WTC11 (cell line): ENCODE results near the gene KLF11. TPM values are rescaled to one million over a fixed set of nuclear protein-coding genes. Genes with fewer than 3 reads are reported as not detected.

Experiments
- ATAC-seq: fragments of 200-7000 bp; cut with Tn5 transposase; 2 replicates; pipeline ENCODE4 v1.10.0; 2021; ENCODE audit warnings: mild to moderate bottlenecking, moderate library complexity
- CTCF ChIA-PET: fragments of 300-600 bp; sonication (Branson Sonifier 250); formaldehyde crosslinking; loops from one replicate; lab custom pipeline; 2021; ENCODE audit warnings: antibody characterized with exemption; lab: Charles Lee
- POLR2A ChIA-PET: fragments of 350-600 bp; sonication (Branson Sonifier 250); formaldehyde crosslinking; loops from one replicate; lab custom pipeline; 2021; ENCODE audit warnings: antibody characterized with exemption; lab: Charles Lee
- DNase-seq: peaks from one replicate; pipeline ENCODE4 v3.0.0; 2021; ENCODE audit warnings: low spot score
- H3K27ac Mint-ChIP-seq: 2 replicates; pipeline ENCODE4 v1.8.0; 2021; ENCODE audit warnings: mixed read lengths
- H3K27me3 Mint-ChIP-seq: 2 replicates; pipeline ENCODE4 v1.8.0; 2021; ENCODE audit warnings: low read depth, mild to moderate bottlenecking, moderate library complexity, mixed read lengths
- H3K36me3 Mint-ChIP-seq: 2 replicates; pipeline ENCODE4 v1.8.0; 2021; ENCODE audit warnings: mixed read lengths
- H3K4me1 Mint-ChIP-seq: 2 replicates; pipeline ENCODE4 v1.8.0; 2022; ENCODE audit warnings: mixed read lengths
- H3K4me3 Mint-ChIP-seq: 2 replicates; pipeline ENCODE4 v1.8.0; 2021; ENCODE audit warnings: mild to moderate bottlenecking, moderate library complexity, mixed read lengths
- H3K9me3 Mint-ChIP-seq: 2 replicates; pipeline ENCODE4 v1.8.0; 2021; ENCODE audit warnings: mixed read lengths
- ARID4B ChIP-seq: sonication (generic); formaldehyde crosslinking; IDR thresholded peaks from 2 replicates; pipeline ENCODE4 v1.8.0; 2023; ENCODE audit warnings: missing genetic modification reagents, mild to moderate bottlenecking, borderline replicate concordance
- CBFB ChIP-seq: sonication (generic); formaldehyde crosslinking; IDR thresholded peaks from 2 replicates; pipeline ENCODE4 v1.8.1; 2022; ENCODE audit warnings: mild to moderate bottlenecking, low read depth, missing genetic modification reagents
- IRF2 ChIP-seq: sonication (generic); formaldehyde crosslinking; IDR thresholded peaks from 2 replicates; pipeline ENCODE4 v1.8.0; 2022; ENCODE audit warnings: low read depth, missing genetic modification reagents, borderline replicate concordance
- JAZF1 ChIP-seq: fragments of 250-450 bp; sonication (Bioruptor Pico); IDR thresholded peaks from 2 replicates; pipeline ENCODE4 v1.9.0; 2021; ENCODE audit warnings: moderate library complexity, mild to moderate bottlenecking, inconsistent platforms
- KAT7 ChIP-seq: sonication (generic); formaldehyde crosslinking; IDR thresholded peaks from 2 replicates; pipeline ENCODE4 v1.8.1; 2023; ENCODE audit warnings: missing genetic modification reagents, mild to moderate bottlenecking, borderline replicate concordance
- NFATC4 ChIP-seq: fragments of 250-450 bp; sonication (Bioruptor Pico); IDR thresholded peaks from 2 replicates; pipeline ENCODE4 v1.9.0; 2021; ENCODE audit warnings: mild to moderate bottlenecking
- NR1H2 ChIP-seq: sonication (generic); formaldehyde crosslinking; IDR thresholded peaks from 2 replicates; pipeline ENCODE4 v1.9.0; 2021; ENCODE audit warnings: mild to moderate bottlenecking, moderate library complexity, missing genetic modification reagents
- NR2C2 ChIP-seq: sonication (generic); formaldehyde crosslinking; IDR thresholded peaks from 2 replicates; pipeline ENCODE4 v1.8.0; 2022; ENCODE audit warnings: mild to moderate bottlenecking, missing genetic modification reagents
- NR3C1 ChIP-seq: sonication (generic); formaldehyde crosslinking; conservative IDR thresholded peaks from 2 replicates; pipeline ENCODE4 v1.8.1; 2023; ENCODE audit warnings: low read depth, mild to moderate bottlenecking, missing genetic modification reagents
- PRRX2 ChIP-seq: fragments of 250-450 bp; sonication (Bioruptor Pico); IDR thresholded peaks from 2 replicates; pipeline ENCODE4 v1.8.0; 2021; ENCODE audit warnings: mild to moderate bottlenecking
- RORB ChIP-seq: fragments of 250-450 bp; sonication (Bioruptor Pico); IDR thresholded peaks from 2 replicates; pipeline ENCODE4 v1.9.0; 2021; ENCODE audit warnings: mild to moderate bottlenecking
- total RNA-seq: library from RNA; stranded (reverse); gene quantifications from 3 replicates; pipeline ENCODE4 v1.2.3, GENCODE V29; 2021
- TF ChIP-seq, protein P1 (sequence below): sonication (generic); formaldehyde crosslinking; IDR thresholded peaks from 2 replicates; pipeline ENCODE4 v1.8.1; 2023; ENCODE audit warnings: mild to moderate bottlenecking, missing genetic modification reagents
- TF ChIP-seq, protein P2 (sequence below): fragments of 250-450 bp; sonication (Bioruptor Pico); IDR thresholded peaks from 2 replicates; pipeline ENCODE4 v1.9.0; 2021; ENCODE audit warnings: moderate library complexity, mild to moderate bottlenecking, inconsistent platforms, borderline replicate concordance
- TF ChIP-seq, protein P3 (sequence below): sonication (generic); formaldehyde crosslinking; IDR thresholded peaks from 2 replicates; pipeline ENCODE4 v1.8.0; 2022; ENCODE audit warnings: mild to moderate bottlenecking, missing genetic modification reagents
- TF ChIP-seq, protein P4 (sequence below): sonication (generic); formaldehyde crosslinking; IDR thresholded peaks from 2 replicates; pipeline ENCODE4 v1.8.1; 2022; ENCODE audit warnings: missing genetic modification reagents, borderline replicate concordance

Gene KLF11
- total RNA-seq, 1 experiment from 2014 or later: 8.8 TPM

- CTCF ChIA-PET: interaction anchor here (0.8 to 3.9 kb wide), 3 partner anchors 15 to 49 kb away, joined by 3 to 23 read pairs (median 3); no protein-coding TSS in a partner anchor
- H3K27me3 Mint-ChIP-seq: no peaks in the 10 kb centered on the region
- H3K9me3 Mint-ChIP-seq: no peaks in the 10 kb centered on the region
- no peak overlapping the region for H3K4me3 Mint-ChIP-seq
- POLR2A ChIA-PET: no interaction called here
- TF ChIP-seq NR1H2 (CRISPR knock-in tag) (no peak), RORB (no peak), PRRX2 (CRISPR knock-in tag) (no peak)
- TF ChIP-seq, protein P1, sequence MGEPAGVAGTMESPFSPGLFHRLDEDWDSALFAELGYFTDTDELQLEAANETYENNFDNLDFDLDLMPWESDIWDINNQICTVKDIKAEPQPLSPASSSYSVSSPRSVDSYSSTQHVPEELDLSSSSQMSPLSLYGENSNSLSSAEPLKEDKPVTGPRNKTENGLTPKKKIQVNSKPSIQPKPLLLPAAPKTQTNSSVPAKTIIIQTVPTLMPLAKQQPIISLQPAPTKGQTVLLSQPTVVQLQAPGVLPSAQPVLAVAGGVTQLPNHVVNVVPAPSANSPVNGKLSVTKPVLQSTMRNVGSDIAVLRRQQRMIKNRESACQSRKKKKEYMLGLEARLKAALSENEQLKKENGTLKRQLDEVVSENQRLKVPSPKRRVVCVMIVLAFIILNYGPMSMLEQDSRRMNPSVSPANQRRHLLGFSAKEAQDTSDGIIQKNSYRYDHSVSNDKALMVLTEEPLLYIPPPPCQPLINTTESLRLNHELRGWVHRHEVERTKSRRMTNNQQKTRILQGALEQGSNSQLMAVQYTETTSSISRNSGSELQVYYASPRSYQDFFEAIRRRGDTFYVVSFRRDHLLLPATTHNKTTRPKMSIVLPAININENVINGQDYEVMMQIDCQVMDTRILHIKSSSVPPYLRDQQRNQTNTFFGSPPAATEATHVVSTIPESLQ: no peak
- TF ChIP-seq, all 79 proteins: peak for 0
- no peak for ATAC-seq
- no peaks in the 10 kb centered on the region for H3K36me3 Mint-ChIP-seq
- no peak for DNase-seq
- H3K27ac Mint-ChIP-seq: no peak overlapping the region
- peaks cover 19% of the 10 kb centered on the region for H3K4me1 Mint-ChIP-seq
Measured at GRCh38 chr2:10033251-10034006, 9.9 kb upstream of the KLF11 start.

GRCh38 chr2:10034333-10035052, 8.9 kb upstream of the KLF11 start:
- Mint-ChIP-seq H3K9me3 (no peaks in the 10 kb centered on the region), H3K4me3 (no peak overlapping the region), H3K36me3 (no peaks in the 10 kb centered on the region)
- TF ChIP-seq, protein P2, sequence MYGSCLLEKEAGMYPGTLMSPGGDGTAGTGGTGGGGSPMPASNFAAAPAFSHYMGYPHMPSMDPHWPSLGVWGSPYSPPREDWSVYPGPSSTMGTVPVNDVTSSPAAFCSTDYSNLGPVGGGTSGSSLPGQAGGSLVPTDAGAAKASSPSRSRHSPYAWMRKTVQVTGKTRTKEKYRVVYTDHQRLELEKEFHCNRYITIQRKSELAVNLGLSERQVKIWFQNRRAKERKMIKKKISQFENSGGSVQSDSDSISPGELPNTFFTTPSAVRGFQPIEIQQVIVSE (CRISPR knock-in tag): no peak
- TF ChIP-seq NFATC4 (CRISPR knock-in tag) (no peak), NR2C2 (CRISPR knock-in tag) (no peak), NR3C1 (CRISPR knock-in tag) (no peak), IRF2 (no peak), KAT7 (CRISPR knock-in tag) (no peak), JAZF1 (no peak), ARID4B (CRISPR knock-in tag) (no peak), CBFB (CRISPR knock-in tag) (no peak)
- TF ChIP-seq, protein P3, sequence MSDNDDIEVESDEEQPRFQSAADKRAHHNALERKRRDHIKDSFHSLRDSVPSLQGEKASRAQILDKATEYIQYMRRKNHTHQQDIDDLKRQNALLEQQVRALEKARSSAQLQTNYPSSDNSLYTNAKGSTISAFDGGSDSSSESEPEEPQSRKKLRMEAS: no peak
- TF ChIP-seq, protein P4, sequence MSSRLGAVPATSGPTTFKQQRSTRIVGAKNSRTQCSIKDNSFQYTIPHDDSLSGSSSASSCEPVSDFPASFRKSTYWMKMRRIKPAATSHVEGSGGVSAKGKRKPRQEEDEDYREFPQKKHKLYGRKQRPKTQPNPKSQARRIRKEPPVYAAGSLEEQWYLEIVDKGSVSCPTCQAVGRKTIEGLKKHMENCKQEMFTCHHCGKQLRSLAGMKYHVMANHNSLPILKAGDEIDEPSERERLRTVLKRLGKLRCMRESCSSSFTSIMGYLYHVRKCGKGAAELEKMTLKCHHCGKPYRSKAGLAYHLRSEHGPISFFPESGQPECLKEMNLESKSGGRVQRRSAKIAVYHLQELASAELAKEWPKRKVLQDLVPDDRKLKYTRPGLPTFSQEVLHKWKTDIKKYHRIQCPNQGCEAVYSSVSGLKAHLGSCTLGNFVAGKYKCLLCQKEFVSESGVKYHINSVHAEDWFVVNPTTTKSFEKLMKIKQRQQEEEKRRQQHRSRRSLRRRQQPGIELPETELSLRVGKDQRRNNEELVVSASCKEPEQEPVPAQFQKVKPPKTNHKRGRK (CRISPR knock-in tag): no peak
- TF ChIP-seq, all 79 proteins: peak for 0
- Mint-ChIP-seq H3K27ac (no peak overlapping the region), H3K27me3 (no peaks in the 10 kb centered on the region), H3K4me1 (peaks cover 11% of the 10 kb centered on the region)
- ATAC-seq (no peak), DNase-seq (no peak)
- ChIA-PET POLR2A (no interaction called here), CTCF (interaction anchor here (1.1 to 3.9 kb wide), 4 partner anchors 13 to 63 kb away, joined by 5 to 23 read pairs (median 12); no protein-coding TSS in a partner anchor)
